Measurements from ENCODE around the gene FASTK.

The FASTK gene, protein sequence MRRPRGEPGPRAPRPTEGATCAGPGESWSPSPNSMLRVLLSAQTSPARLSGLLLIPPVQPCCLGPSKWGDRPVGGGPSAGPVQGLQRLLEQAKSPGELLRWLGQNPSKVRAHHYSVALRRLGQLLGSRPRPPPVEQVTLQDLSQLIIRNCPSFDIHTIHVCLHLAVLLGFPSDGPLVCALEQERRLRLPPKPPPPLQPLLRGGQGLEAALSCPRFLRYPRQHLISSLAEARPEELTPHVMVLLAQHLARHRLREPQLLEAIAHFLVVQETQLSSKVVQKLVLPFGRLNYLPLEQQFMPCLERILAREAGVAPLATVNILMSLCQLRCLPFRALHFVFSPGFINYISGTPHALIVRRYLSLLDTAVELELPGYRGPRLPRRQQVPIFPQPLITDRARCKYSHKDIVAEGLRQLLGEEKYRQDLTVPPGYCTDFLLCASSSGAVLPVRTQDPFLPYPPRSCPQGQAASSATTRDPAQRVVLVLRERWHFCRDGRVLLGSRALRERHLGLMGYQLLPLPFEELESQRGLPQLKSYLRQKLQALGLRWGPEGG

GRCh38 chr7:151080522-151081169 is at the start of gene FASTK:
Gene FASTK, minus strand, starts transcription at chr7:151080809. Its CDS starts 43 bp downstream, at chr7:151080766.
- POLR2A ChIA-PET, result interaction anchor here (0.6 to 2.6 kb wide), 22 partner anchors 9 to 172 kb away, joined by 3 to 17 read pairs (median 4); partner anchors contain the start of genes ABCB8, ABCF2, CDK5 and CHPF2
- CTCF ChIA-PET, result interaction anchor here (1.1 kb wide), 1 partner anchor 30 kb away, joined by 4 read pairs; no protein-coding TSS in a partner anchor
- DNase-seq (ENCODE audit: extremely low spot score), result peak; percentile 97

GRCh38 chr7:151129960-151130591 is 49.5 kb upstream of the FASTK start:
- ChIA-PET CTCF (interaction anchor here (1.0 to 1.7 kb wide), 2 partner anchors 41 to 42 kb away, joined by 3 to 6 read pairs; no protein-coding TSS in a partner anchor), POLR2A (no interaction called here)
- DNase-seq (ENCODE audit: extremely low spot score), result no peak
- TF ChIP-seq LEF1 (IDR thresholded peaks at IDR 0.05; ENCODE audit: borderline replicate concordance), result no peak
- TF ChIP-seq ARNT (IDR thresholded peaks at IDR 0.05), result no peak
- TF ChIP-seq TARDBP (IDR thresholded peaks at IDR 0.05), result no peak
- TF ChIP-seq NFRKB (IDR thresholded peaks at IDR 0.05), result no peak
- no peak for TF ChIP-seq FOXA1 (IDR thresholded peaks at IDR 0.05)
- no peak for TF ChIP-seq ELF4 (IDR thresholded peaks at IDR 0.05)
- TF ChIP-seq ZNF384 (IDR thresholded peaks at IDR 0.05), result no peak
- no peak for TF ChIP-seq SP1 (IDR thresholded peaks at IDR 0.05)
- no peak for TF ChIP-seq FOXM1 (IDR thresholded peaks at IDR 0.05; ENCODE audit: borderline replicate concordance)
- no peak for TF ChIP-seq FOXK2 (IDR thresholded peaks at IDR 0.05)
- TF ChIP-seq HDGF (IDR thresholded peaks at IDR 0.05; ENCODE audit: borderline replicate concordance), result no peak
- TF ChIP-seq SUZ12 (IDR thresholded peaks at IDR 0.05), result no peak
- TF ChIP-seq BHLHE40 (IDR thresholded peaks at IDR 0.05; ENCODE audit: borderline replicate concordance), result no peak
- TF ChIP-seq CTBP1 (IDR thresholded peaks at IDR 0.05; ENCODE audit: borderline replicate concordance), result no peak
- TF ChIP-seq L3MBTL2 (conservative IDR thresholded peaks at IDR 0.05), result no peak
- TF ChIP-seq, protein P1, sequence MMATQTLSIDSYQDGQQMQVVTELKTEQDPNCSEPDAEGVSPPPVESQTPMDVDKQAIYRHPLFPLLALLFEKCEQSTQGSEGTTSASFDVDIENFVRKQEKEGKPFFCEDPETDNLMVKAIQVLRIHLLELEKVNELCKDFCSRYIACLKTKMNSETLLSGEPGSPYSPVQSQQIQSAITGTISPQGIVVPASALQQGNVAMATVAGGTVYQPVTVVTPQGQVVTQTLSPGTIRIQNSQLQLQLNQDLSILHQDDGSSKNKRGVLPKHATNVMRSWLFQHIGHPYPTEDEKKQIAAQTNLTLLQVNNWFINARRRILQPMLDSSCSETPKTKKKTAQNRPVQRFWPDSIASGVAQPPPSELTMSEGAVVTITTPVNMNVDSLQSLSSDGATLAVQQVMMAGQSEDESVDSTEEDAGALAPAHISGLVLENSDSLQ (IDR thresholded peaks at IDR 0.05), result no peak

More at GRCh38 chr7:151080522-151081169, at the start of gene FASTK:
- TF ChIP-seq, protein P1 (IDR thresholded peaks at IDR 0.05), result peak; percentile 38; the same call in 1 of the 2 replicates
- TF ChIP-seq NFRKB (IDR thresholded peaks at IDR 0.05), result no peak

- ChIA-PET POLR2A (interaction anchor here (0.9 kb wide), 1 partner anchor 40 kb away, joined by 4 read pairs; no protein-coding TSS in a partner anchor), CTCF (interaction anchor here (0.6 to 1.0 kb wide), 2 partner anchors 24 to 41 kb away, joined by 4 to 6 read pairs; no protein-coding TSS in a partner anchor)
- TF ChIP-seq ARNT (IDR thresholded peaks at IDR 0.05), result no peak
Measured at GRCh38 chr7:151129117-151129959, 48.7 kb upstream of the FASTK start.

DNA sequence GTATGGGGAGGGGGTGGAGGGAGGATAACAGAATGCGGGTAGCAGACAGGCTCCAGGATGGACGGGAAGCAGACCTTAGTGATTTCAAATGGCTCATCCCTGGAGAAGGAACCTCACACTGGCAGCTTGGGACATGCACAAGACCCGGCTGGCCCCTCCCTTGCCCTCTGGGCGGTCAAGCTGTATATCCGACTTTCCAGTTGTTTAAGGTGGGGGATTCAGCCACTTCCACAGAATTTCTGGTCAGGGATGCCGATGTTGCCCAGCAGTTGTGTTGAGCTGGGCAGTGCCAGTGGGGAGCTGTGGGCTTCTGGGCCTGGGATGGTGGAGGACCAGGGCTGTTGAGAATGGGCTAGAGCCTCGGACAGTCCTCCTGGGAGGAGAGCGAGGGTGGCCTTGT is 48.1 kb upstream of the FASTK start:
- ChIA-PET POLR2A (interaction anchor here (0.9 kb wide), 1 partner anchor 40 kb away, joined by 4 read pairs; no protein-coding TSS in a partner anchor), CTCF (interaction anchor here (0.6 kb wide), 1 partner anchor 24 kb away, joined by 4 read pairs; no protein-coding TSS in a partner anchor)
- no peak for DNase-seq (ENCODE audit: extremely low spot score)
- TF ChIP-seq FOXM1 (IDR thresholded peaks at IDR 0.05; ENCODE audit: borderline replicate concordance) (no peak), L3MBTL2 (conservative IDR thresholded peaks at IDR 0.05) (no peak), SUZ12 (IDR thresholded peaks at IDR 0.05) (no peak), SP1 (IDR thresholded peaks at IDR 0.05) (no peak), HDGF (IDR thresholded peaks at IDR 0.05; ENCODE audit: borderline replicate concordance) (no peak), BHLHE40 (IDR thresholded peaks at IDR 0.05; ENCODE audit: borderline replicate concordance) (no peak)

More at GRCh38 chr7:151129117-151129959, 48.7 kb upstream of the FASTK start:
- DNase-seq (ENCODE audit: extremely low spot score), result no peak

GRCh38 chr7:151128144-151128543 is 47.5 kb upstream of the FASTK start:
- ChIA-PET CTCF (interaction anchor here (1.2 kb wide), 1 partner anchor 42 kb away, joined by 3 read pairs; no protein-coding TSS in a partner anchor), POLR2A (interaction anchor here (0.9 kb wide), 1 partner anchor 41 kb away, joined by 4 read pairs; no protein-coding TSS in a partner anchor)
- DNase-seq (ENCODE audit: extremely low spot score), result no peak
- TF ChIP-seq ZNF384 (IDR thresholded peaks at IDR 0.05), result no peak
- no peak for TF ChIP-seq CTBP1 (IDR thresholded peaks at IDR 0.05; ENCODE audit: borderline replicate concordance)
- no peak for TF ChIP-seq TARDBP (IDR thresholded peaks at IDR 0.05)
- TF ChIP-seq SUZ12 (IDR thresholded peaks at IDR 0.05), result no peak
- TF ChIP-seq L3MBTL2 (conservative IDR thresholded peaks at IDR 0.05), result no peak
- TF ChIP-seq SP1 (IDR thresholded peaks at IDR 0.05), result no peak
- TF ChIP-seq FOXM1 (IDR thresholded peaks at IDR 0.05; ENCODE audit: borderline replicate concordance), result no peak
- no peak for TF ChIP-seq ARNT (IDR thresholded peaks at IDR 0.05)
- TF ChIP-seq BHLHE40 (IDR thresholded peaks at IDR 0.05; ENCODE audit: borderline replicate concordance), result no peak
- no peak for TF ChIP-seq ELF4 (IDR thresholded peaks at IDR 0.05)
- TF ChIP-seq NFRKB (IDR thresholded peaks at IDR 0.05), result no peak
- TF ChIP-seq FOXA1 (IDR thresholded peaks at IDR 0.05), result no peak
- no peak for TF ChIP-seq HDGF (IDR thresholded peaks at IDR 0.05; ENCODE audit: borderline replicate concordance)
- TF ChIP-seq, protein P1 (IDR thresholded peaks at IDR 0.05), result no peak
- TF ChIP-seq LEF1 (IDR thresholded peaks at IDR 0.05; ENCODE audit: borderline replicate concordance), result no peak

Measured in HEK293T (cell line).